HG02852 (cell line): ENCODE data around the gene NKD2.
"Not testable (repeated sequence)": the region's sequence is repeated elsewhere in the genome, so short reads cannot be mapped to it uniquely, and the experiment has no call there.

Experiments used
- ATAC-seq: cut with Tn5 transposase; IDR thresholded peaks from one replicate; pipeline ENCODE4 v1.9.1; 2021; ENCODE audit warnings: mild to moderate bottlenecking, moderate library complexity; ENCODE audit not compliant: unreplicated experiment

NKD2 gene

GRCh38 chr5:1067141-1068121 lies 58.8 kb downstream of the NKD2 start:
- ATAC-seq = no peak

DNA sequence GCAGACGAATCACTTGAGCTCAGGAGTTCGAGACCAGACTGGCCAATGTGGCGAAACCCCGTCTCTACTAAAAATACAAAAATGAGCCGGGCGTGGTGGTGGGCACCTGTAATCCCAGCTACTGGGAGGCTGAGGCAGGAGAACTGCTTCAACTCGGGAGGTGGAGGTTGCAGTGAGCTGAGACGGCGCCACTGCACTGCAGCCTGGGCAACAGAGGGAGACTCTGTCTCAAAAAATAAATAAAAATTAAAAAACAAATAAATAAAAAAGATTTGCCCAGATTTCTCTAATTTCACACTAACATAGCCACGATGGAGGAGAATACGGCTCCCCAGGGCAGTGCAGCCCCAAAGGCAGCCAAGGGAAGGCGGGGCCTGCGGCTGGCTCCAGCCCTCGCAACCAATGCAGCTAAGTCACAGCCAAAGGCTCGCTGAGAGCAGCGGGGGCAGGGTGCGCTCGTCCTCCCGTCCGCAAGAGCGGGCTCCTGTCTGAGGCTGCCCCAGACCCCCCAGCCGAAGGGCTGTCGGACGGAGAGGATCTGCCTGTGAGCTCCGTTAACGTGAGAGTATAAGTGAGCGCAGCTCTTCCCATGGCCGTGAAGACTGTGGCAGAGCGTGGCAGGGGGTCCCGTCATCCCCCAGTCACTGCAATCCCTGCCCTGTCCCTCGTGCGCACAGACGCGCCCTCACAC lies 59.7 kb downstream of the NKD2 start:
- ATAC-seq = no peak

- no peak for ATAC-seq
Observed at GRCh38 chr5:1068895-1069719, 60.5 kb downstream of the NKD2 start.

- no peak for ATAC-seq
Observed at GRCh38 chr5:1069720-1070088, 61.1 kb downstream of the NKD2 start.

DNA sequence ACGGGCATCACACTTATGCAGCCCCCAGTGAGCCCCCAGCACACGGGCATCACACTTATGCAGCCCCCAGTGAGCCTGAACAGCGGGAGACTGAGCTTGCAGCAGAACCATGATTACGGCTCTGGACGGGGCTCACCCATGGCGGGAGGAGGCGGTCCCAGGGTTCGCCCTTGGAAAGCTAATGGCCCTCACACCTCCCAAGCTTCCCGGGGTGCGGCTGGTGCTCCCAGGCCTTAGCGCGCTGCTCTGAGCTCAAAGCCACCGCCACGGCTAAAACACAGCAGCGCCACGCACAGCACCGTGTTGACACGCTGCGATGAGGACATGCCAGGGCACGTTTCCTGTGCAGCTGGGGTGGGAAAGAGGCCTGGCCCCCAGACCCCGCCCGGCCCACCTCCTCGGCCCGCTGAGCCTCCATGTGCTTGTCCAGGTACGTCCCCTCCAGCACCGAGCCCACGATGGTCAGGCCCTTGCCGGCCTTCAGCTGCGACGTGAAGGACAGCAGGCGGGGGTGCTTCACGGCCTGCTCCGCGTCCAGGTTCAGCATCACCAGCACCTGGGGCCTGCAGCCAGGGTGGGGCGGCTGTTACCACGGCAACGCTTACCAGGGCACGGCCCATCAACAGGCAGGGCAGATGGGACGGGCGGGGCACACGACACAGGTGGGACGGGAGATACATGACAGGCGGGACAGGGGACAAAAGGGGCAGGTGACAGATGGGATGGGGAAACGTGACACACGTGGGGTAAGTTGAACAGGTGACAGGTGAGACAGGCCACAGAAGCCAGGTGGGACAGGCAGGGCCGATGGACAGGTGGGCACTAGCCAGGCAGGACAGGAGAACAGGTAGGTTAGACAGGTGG lies 64.9 kb downstream of the NKD2 start:
- no peak for ATAC-seq

DNA sequence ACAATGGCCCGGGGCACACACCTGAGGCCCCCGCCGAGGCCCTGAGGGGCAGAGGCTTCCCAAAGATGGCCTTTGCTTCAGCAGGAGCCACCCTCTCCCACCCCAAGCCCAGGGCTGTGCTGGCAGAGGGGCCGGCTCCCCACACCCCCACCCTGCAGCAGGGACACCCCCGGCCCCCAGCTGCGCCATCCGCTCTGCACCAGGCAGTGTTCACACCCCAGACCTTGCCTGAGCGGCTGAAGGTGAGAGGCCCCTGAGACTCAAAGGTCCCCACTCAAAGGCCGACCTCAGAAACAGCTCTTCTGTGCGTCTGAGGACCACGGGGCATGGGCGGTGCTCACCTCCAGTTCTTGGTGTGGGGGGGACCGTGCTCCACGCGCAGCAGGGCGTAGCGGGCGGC lies 65.6 kb downstream of the NKD2 start:
- ATAC-seq = no peak

- ATAC-seq = no peak
Observed at GRCh38 chr5:1074816-1075554, 66.4 kb downstream of the NKD2 start.

GRCh38 chr5:1075555-1075881 lies 66.9 kb downstream of the NKD2 start:
- ATAC-seq = no peak

GRCh38 chr5:1075931-1076330 lies 67.3 kb downstream of the NKD2 start:
- no peak for ATAC-seq

DNA sequence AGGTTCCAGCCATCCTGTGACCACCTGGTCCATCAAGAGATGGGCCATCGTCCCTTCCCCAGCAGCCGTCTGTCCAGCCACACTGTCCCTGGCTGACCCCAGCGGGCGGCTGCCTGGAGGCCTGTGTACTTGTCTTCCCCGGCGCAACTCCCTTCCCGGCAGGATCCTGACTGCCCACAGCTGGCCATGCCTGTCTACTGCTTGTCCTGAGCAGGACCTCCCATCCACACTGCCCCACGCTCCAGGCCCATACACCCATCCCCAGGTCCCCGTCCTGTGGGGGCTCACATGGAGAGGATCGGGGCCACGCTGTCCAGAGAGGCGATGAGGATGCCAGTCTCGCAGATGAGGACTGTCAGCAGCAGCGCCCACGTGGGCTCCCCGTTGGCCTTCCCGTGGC lies 67.8 kb downstream of the NKD2 start:
- no peak for ATAC-seq

GRCh38 chr5:1077026-1077425 lies 68.4 kb downstream of the NKD2 start:
- ATAC-seq = no peak

DNA sequence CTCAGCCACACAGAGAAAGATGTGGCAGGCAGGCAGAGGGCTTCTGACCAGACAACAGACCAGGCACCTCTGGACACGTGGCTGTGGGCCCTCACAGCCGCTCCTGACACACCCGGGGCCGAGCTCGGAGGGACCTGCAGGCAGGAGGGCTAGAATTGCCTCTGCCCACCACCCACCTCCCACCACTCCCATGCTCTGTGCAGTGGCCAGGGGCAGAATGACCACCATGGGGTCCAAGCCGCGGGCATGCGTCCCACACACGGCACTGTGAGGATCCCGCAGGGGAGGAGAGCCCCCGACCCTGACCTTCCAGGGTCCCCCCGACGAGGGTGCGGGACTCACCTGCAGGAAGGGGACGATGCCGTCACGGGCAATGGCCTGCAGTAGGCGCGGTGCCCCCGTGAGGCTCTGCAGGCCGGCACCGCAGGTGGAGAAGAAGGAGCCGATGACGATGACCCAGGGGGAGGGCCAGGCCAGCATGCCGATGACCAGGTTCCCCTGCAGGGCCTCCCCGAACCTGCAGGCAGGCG lies 69.0 kb downstream of the NKD2 start:
- no peak for ATAC-seq

GRCh38 chr5:1078206-1078605 lies 69.6 kb downstream of the NKD2 start:
- no peak for ATAC-seq

DNA sequence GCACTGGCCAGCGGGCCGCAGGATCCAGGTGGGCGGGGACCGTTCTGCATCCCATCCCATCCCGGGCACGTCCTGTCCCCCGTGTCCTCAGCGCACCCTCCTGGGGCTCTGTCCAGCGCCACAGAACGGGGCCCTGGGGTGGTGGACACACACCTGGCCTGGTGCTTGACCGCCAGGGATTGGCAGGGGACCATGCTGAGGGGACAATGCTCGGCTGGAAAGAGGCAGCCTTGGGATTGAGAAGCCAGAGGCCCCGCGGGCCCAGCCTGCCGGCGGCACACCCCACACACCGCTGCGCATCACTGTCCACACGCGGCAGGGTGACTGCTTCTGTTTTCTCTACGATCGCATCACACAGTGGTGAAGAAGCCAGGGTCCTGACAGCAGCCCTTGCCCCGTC lies 70.2 kb downstream of the NKD2 start:
- ATAC-seq = no peak

GRCh38 chr5:1079486-1079885 lies 70.9 kb downstream of the NKD2 start:
- no peak for ATAC-seq

- no peak for ATAC-seq
Observed at GRCh38 chr5:1079961-1080360, 71.4 kb downstream of the NKD2 start.

DNA sequence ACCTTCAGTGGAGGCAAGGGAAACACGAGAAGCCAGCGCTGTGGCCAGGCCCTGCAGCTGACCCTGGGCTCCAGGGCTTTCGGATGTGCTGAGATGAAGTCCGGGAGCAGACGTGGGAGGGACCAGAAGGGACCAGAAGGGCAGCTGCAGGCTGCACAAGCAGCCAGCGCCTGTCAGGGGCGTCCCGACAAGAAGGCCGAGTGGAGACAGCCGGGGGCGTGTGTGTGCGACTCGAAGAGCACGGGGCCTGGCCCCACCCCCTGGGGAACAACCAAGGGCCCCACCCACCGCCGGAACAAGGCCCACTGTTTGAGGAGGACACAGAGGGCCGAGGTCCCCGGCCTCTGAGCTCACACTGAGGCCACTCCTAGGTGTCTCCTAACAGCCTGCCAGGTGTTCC lies 71.8 kb downstream of the NKD2 start:
- ATAC-seq = no peak

DNA sequence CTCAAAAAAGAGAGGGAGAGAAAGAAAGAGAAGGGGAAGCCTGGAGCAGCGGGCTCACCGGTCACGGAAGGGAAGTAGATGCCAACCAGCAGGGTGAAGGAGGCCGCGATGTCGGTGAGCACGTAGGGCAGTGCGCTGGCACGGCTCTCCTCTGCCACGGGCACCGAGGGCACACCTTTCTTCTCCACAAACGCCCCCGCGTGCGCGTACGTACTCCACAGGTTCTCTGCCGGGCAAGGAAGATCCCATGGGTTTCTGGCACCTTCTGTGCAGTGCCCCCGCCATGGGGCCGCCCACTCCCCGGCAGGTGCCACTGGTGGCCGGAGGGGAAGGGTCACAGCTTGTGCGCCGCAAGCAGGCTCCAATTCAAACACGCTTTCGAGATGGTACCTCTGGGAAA lies 72.9 kb downstream of the NKD2 start:
- ATAC-seq = no peak

DNA sequence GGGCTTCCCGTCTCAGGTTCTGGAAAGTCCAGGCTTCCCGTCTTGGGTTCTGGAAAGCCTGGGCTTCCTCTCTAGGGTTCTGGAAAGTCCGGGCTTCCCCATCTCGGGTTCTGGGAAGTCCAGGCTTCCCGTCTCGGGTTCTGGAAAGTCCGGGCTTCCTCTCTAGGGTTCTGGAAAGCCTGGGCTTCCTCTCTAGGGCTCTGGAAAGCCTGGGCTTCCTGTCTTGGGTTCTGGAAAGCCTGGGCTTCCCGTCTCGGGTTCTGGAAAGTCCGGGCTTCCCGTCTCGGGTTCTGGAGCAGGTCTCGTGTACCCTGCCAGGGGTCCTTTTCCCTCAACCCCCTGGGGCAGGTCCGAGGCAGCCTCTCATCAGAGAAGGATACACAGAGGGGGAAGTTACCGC lies 74.4 kb downstream of the NKD2 start:
- not testable (repeated sequence) for ATAC-seq
